GM18499 (cell line): ENCODE measurements around the gene CHPF.

ENCODE experiments used
- ATAC-seq: cut with Tn5 transposase; IDR thresholded peaks from one replicate; pipeline ENCODE4 v1.9.1; 2021; ENCODE audit warnings: moderate number of reproducible peaks; ENCODE audit not compliant: insufficient read depth, unreplicated experiment

The CHPF gene

DNA sequence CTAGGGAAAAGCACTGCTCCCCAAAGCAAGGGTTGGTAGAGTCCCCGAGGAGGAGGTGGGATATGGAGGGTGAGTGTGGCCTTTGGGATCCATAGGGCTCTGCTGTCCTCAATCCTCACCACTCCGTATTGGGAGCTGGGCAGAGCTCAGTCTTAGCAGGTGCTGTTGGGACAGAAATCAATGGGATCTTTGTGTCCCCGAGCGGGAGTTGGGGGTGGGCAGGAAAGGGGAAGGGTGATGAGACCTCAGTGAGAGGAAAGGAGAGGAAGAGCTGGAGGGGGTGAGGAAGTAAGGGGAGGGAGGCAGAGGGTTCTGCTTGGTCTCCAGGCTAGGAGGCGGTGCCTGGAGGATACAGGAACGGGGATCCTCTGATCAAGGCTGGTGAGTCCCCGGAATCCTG, 26.7 kb downstream of the CHPF start:
- no peak for ATAC-seq

DNA sequence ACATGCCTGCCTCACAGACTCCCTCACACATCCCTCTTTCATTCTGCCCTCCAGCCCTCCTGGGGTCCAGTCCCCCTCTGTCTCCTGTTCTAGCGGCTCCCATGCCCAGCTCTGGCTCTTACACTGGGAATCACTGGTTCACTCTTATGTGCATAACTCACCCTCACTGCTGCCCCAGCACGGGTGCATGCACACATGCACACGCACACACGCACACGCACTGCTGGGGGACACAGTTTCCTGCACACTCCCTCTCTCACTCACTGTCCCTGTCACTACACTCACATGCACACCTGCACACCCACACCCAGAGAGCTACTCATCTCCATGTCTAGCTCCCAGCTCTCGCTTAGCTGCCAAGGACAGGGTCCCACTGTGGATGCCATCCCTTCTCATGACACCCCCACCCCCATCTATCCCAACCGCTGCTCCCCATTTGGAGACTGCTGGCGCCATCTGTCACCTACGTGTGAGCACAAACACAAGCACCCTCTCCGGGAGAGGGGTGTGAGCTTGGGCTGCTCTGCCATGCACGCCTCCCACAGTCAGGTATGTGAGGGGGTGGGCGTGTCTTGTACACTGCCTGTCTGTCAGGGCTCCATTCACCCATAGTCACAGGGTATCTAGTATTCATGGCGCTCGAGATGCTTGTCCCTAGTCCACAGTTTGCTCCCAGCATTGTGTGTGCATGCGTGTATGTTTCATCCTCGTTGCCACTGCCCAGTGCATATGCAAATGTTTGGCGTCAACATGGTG, 27.6 kb downstream of the CHPF start:
- no peak for ATAC-seq

DNA sequence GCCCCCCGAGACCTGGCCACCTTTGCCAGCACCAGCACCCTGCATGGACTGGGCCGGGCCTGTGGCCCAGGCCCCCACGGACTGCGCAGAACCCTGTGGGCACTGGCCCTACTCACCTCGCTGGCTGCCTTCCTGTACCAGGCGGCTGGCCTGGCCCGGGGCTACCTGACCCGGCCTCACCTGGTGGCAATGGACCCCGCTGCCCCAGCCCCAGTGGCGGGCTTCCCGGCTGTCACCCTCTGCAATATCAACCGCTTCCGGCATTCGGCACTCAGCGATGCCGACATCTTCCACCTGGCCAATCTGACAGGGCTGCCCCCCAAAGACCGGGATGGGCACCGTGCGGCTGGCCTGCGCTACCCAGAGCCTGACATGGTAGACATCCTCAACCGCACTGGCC, 28.8 kb downstream of the CHPF start:
- ATAC-seq, result no peak

DNA sequence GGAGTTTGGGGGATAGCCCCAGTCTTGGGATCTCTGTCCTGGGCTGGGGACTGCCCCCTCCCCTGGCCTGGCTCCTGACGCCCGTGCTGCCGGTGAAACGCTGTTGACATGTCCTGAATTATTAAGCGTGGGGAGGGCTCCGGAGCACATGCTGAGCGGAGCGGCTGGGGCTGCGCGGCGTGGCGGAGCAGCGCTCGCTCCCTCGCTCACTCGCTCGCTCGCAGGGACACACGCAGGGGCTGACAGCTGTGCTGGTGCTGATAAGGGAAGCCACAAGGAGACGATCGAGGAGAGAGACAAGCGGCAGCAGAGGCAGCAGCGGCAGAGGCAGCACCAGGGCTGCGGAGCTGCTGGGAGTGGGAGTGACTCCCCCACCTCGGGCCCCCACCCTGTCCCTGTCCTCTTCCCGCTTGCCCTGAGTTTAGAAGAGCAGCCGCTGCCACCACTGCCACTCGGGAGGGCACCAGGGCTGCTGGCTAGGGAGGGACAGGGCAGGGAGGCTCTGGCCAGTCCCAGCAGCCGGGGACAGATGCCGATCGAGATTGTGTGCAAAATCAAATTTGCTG, 29.3 kb downstream of the CHPF start, which contains the start of gene ASIC4:
Gene ASIC4, plus strand, starts transcription at position 287 of the 566 bp plus-strand sequence. Its CDS starts 243 bp downstream, at position 530.
- no peak for ATAC-seq

DNA sequence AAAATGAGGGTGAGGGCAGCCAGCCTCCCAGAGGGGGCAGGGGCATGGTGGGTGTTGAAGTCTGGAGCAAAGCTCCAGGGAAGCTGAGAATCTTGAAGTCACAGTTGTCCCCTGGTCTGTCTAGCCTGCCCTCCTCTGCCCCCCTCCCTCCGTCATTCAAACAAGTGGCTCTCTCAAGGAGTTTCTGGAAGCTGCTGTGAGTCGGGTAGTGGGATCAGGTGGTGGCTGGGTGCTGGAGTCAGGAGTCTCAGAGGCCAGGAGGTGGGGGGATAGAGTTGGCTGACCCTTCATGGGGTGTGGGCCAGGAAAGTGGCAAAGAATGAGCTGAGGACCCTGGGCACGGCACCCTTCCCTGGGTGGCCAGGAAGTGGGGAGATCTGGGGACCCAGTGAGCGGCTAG, 29.8 kb downstream of the CHPF start:
- no peak for ATAC-seq

DNA sequence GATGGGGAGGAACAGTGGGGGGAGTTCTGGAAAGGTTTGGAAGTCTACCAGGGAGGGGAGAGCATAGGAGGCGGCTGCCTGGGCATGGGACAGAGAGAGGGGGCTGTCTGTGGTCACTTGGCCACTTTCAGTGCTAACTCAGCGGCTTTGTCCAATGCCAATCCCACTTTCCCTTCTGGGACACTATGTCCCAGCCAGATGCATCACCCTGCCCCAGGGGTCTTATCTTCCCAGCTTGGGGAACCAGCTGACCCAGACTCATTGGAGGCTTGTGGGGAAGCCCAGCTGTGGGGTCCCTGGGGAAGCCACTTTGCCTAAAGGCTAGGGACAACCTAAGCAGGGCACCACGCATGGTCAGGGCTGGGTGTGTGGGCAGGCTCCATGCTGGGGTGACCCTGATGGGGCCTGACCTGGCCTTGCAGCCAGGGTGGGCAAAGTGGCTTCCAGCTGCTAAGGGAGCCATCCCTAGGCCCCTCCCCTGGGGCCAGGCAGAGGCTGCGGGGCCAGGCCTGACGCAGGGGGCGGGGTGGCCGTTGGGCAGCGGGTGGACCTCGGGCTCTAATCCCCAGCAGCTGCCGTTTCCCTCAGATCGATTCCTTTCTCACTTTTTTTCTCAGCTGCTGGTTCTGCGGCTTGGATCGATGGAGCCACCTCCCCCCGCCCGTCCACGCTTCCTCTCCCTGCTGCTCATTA, 30.9 kb downstream of the CHPF start:
- ATAC-seq, result no peak

DNA sequence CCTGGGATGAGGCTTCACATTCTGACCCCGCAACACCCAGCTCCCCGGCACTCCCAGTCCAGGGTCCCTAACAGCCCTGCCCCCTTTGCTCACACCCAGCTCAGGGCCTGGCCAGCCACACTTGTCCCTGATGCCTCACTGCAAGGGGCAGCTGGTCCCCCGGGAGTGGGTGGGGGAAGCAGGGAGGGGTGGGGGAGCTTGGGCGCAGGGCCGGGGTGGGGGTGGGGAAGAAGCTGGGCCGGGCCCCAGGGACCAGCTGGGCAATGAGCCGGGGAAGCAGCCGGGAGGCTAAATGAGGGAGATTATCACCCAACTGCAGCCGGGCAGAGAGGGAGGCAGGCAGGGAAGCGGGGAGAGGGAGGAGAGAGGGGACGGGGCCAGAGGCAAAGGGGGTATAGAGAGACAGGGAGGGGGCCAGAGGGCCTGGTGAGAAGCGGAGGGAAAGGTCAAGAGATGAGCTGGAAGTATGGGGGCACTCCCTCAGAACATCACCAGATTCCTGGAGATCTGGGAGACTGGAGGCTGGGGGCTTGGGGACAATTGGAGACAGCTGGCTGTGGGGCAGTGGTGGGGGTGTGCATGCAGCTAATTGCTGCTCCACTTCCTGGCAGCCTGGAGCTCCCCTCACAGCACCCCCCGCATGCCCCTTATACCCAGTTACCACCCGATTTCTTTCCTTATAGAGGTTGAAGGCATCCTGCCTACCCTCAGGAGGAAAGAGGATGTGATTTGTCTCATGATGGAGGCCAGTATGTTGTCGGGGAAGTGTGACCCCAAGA, 31.9 kb downstream of the CHPF start:
- ATAC-seq, result no peak

DNA sequence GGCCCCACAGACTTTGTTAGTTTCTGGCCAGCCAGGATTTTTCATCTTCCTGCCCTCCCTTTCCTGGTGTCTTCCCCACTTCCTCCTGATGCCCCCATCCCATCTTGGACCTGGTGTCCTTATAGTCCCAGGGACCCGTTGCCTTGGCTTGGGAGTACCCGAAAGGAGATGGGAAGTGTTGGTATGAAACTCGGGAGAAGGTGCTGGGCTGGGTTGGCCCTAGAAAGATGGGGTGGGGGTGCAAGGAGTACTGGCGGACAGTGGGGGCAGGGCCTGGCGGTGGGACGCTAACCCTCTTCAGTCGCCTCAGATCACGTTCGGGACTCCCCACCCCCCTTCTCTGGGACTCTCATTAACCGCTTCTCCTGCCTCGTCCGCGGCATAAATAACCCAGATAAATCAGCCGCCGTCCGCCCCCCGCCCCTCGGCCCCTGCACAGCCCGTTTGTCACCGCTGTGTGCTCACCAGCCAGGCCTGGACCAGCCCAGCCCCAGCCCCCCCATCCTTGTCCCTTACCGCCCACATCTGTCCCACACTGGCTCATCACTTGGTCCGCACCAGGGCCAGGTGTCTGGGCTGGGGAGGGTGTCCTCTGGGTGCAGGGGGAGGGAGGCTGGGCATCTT, 33.0 kb downstream of the CHPF start:
- no peak for ATAC-seq

DNA sequence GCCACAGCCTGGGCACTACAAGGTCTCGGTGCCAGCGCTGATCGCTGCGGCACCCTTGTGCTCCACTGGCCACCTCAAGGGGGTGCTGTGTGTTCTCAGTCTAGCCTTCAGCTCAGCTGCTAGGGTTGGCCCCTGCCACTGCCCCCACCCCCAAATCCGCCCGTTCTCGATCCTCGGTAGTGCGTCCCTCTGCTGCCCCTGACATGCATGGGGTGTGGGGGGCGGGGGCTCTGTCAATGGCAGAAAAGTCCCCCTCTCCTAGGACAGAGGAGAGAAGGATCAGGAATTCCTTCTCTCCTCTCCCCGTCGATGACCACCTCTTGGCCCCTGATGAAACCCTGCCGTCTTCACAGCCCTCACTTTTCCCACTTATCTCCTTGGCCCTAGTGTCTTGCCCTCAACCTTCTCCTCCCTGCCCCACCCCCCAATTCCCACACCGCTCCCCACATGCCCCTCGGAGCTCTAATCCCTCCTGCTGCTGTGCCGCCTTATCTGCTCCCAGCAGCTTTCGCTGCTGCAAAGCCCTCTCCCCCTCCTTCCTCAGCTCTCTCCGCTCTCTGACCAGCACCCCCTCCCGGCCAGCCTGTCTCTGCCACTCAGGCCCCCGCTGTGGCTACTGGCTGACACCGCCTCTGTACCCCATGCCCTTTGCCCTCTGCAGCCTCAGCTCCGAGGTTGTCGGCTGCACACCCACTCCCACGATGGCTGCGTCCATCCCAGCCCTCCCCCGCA, 33.7 kb downstream of the CHPF start:
- no peak for ATAC-seq

DNA sequence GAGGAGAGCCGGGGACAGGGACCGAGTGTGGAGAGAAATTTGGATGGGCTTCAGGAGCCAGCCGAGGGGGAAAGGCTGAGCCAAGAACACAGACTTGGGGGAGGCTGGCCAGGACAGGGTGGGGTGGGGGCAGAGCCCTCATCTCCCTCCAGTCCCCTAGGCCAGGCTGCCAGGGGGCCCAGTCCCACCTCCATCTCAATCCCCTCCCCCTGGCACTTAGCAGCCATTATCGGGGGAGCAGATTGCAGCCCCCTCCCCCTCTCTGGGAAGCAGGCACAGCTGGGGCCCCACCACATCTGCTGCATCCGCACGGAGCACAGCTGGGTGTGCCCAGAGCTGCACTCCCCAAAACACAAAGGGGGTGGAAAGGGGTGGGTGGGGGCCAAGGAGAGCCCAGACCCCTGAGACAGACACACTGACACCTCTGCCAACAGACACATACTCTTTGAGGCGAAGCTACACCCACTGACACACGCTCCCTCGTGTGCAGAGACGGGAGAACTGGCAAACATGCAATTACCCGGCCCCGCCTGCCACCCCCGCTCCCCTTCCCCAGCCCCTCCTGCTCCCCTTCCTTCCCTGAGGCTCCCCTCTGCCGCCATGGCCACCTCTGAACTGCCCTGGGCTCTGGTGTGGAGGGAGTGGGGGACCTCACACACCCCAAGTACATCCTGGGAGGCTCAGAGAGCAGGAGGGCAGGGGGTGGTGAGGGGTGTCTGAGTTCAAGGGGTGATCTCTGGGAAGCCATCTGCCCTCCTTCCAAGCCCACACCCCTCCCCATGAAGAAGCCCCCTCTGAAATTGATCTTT, 34.4 kb downstream of the CHPF start:
- ATAC-seq, result no peak

DNA sequence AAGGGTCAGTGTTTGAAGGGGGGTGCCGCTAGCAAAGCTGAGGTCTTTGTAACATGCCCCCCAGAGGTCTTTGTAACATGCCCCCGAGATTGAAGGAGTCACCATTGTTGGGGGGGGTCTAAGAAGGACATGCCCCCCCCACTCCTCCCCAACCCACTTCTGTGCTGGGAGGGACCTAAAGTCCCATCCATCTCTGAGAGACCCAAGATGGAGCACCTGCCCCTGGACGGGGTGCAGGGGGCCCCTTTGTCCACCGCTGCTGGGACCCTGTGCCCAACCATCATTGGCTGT, 35.2 kb downstream of the CHPF start:
- no peak for ATAC-seq

DNA sequence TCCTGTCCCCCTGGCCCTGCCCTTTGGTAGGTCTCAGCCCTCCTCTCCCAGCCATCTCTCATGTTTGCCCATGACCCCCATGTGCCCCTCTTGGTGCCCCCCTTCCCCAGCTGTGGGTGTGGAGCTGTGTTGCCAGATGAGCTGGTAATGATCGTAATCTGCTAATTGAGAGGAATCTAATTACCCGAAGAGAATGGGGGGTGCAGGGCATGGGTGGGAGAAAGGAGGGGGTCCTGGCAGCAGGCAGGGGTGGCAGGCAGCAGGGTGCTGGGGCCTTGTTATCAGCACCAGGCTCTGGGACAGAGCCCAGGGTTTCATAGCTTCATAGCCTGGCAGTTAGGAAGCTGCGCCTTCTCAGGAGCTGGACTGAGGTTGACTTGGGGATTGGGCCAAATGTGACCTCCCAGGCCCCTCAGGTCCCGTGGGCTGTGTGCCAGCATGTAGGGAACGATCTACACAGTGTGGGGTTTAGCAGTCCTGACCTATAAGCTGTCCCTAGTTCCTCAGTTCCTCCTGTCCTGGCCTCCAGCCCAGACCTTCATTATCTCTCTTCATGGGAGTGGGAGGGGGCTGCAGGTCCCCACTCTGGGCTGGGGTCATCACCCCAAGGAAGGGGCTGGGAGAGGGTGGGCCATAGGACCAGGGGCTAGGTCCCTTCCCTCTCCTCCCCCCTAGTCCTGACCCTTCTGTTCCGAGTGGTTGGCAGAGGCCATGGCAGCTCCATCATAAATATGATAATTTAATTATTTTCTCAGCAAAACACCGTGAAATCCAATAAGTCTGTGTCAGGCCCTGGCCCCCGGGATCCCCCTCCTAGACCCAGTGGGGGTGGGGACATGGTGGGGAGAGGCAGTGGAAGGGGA, 35.8 kb downstream of the CHPF start:
- ATAC-seq, result no peak

DNA sequence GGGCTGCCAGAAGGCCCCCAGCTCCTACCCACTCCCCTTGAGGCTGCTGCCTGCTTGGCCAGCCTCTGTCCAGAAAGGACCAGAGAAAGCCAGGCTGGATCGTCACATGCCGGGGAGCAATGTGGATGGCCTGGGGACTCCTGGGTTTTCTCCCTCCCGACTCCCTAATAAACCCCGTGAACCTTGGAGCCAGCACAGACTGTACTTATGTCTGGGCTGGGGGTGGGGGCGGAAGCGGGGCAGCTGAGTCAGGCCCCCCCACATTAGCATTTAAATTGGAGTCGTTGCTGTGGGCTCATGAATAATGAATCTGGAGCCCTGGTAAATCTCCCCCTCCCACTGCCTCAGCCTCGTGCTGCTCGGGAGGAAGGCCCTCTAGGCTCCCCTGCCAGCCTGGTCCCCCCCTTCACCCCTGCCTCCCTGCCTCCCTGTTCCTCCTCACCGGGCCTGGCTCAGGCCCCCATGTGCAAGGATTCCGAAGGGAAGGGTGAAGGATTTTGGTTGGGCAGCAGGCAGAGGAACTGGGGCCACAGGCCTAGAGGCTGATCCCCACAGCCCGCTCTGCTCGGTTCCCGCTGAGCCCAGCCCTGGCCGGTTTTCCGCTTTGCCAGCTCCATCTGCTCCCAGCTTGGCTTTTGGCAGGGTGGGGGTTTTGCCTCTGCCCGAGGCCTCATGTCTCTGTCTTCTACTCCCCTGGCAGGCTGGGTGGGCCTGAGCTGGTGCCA, 36.6 kb downstream of the CHPF start:
- no peak for ATAC-seq

DNA sequence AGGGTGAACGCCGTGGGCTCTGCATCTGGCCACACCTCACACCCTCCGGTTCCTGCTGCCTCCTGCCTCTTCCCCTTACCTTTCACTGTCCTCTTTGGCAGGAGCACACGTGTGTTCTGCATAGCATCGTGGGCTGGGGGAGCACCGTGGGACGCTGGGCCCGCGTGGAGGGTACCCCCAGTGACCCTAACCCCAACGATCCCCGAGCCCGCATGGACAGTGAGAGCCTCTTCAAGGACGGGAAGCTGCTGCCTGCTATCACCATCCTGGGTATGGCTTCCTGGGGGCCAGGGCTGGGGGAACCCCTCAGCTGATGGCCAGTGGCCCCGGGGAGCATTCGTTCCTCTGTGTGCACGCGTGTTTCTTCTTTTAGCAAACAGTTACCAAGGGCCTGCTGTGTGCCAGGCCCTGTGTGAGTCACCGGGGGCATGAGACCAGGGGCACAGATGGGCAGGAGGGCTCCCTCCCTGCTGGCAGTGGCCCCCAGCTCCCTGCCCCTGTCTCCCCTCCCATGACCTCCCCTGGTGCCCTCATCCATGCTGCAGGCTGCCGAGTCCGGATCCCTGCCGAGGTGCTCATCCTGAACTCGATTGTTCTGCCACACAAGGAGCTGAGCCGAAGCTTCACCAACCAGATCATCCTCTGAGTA, 37.3 kb downstream of the CHPF start:
- no peak for ATAC-seq

DNA sequence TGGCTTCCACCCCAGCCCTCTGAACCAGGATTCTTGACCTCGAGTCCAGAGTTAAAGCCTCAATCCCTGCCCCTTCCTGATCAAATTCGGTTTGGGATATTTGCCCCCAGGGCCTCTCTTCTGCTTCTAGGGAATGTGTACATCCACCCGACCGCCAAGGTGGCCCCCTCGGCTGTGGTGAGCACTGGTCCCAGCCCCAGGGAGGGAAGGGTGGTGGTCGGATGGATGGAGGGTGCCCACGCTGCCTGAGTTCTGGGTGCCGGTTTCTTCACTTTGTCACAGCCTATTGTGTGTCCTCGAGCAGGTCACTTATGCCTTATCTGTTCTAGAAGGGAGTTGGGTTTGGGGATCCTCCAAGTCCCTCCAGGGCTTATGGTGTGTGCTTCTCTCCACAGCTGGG, 38.0 kb downstream of the CHPF start:
- no peak for ATAC-seq

DNA sequence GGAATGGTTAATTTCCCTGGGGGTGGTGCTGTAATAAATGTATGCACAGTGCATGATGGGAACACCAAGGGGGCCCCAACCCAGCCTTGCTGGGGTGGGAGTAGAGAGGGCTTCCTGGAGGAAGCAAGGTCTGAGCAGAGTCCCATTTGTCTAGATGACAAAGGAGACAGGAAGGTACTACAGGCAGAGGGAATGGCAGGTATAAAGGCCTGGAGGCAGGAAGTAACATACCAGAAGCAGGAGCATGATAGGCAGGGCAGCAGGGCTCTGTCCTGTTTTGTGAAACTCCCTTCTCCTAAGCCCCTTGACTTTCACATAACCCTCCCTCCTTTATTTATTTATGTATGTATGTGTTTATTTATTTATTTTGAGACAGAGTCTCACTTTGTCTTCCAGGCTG, 41.0 kb downstream of the CHPF start:
- ATAC-seq, result no peak

DNA sequence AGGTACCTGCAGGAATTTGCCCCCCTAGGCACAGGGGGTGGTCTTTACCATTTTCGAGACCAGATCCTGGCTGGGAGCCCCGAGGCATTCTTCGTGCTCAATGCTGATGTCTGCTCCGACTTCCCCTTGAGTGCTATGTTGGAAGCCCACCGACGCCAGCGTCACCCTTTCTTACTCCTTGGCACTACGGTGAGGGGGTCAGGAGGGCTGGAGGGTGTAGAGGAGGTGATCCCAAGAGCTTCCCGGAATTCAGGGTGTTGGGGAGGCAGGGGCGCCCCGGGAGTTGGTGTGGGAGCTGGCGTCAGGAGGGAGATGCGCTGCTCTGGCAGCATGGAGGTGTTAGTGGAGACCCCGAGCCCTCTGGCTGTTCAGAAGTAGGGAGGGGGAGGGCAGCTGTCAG, 41.8 kb downstream of the CHPF start:
- ATAC-seq, result no peak
